H1 (cell line): ENCODE measurements around the gene DHX57. TPM values are rescaled to one million over a fixed set of nuclear protein-coding genes. Genes with fewer than 3 reads are reported as not detected.

Experiments used
- CTCF ChIA-PET: fragments of 300-600 bp; sonication (Branson Sonifier 250); formaldehyde crosslinking; loops from one replicate; lab custom pipeline; 2021; ENCODE audit not compliant: partially characterized antibody; lab: Charles Lee
- POLR2A ChIA-PET: fragments of 300-600 bp; sonication (Branson Sonifier 250); formaldehyde crosslinking; loops from one replicate; lab custom pipeline; 2021; ENCODE audit warnings: inconsistent platforms; ENCODE audit not compliant: partially characterized antibody; lab: Charles Lee
- DNase-seq, 2 experiments: peaks; one replicate each; pipeline versions ENCODE4 v3.0.0 to v3.0.0-alpha.2; 2010 to 2022; ENCODE audit warnings: low spot score in 2 of 2, low read depth in 1 of 2, mixed read lengths in 1 of 2
- FAIRE-seq: peaks from 2 replicates; lab custom pipeline; 2011; peaks lifted over from hg19 to GRCh38; lab: Jason Lieb, UNC
- H2AFZ ChIP-seq: 2 replicates; pipeline ENCODE4 v1.8.1; 2012; ENCODE audit warnings: low read length, inconsistent platforms
- H2AK5ac ChIP-seq: 2 replicates; pipeline ENCODE4 v1.6.1; 2013; ENCODE audit warnings: low read depth, low read length
- H2BK120ac ChIP-seq: replicated peaks from 2 replicates; pipeline ENCODE3; 2013; ENCODE audit warnings: low read depth, low read length, inconsistent platforms
- H2BK12ac ChIP-seq: 2 replicates; pipeline ENCODE4 v1.6.1; 2013; ENCODE audit warnings: low read depth, low read length
- H2BK15ac ChIP-seq: 2 replicates; pipeline ENCODE4 v1.6.1; 2013; ENCODE audit warnings: low read length
- H2BK20ac ChIP-seq: 2 replicates; pipeline ENCODE4 v1.6.1; 2013; ENCODE audit warnings: low read length
- H2BK5ac ChIP-seq: 2 replicates; pipeline ENCODE4 v1.6.1; 2013; ENCODE audit warnings: low read depth, low read length
- H3K14ac ChIP-seq: 2 replicates; pipeline ENCODE4 v1.6.1; 2013; ENCODE audit warnings: inconsistent platforms; ENCODE audit not compliant: insufficient read length
- H3K18ac ChIP-seq: 2 replicates; pipeline ENCODE4 v1.6.1; 2013; ENCODE audit warnings: low read length; ENCODE audit errors: extremely low read depth
- H3K23ac ChIP-seq: 2 replicates; pipeline ENCODE4 v1.6.1; 2013; ENCODE audit warnings: inconsistent platforms; ENCODE audit not compliant: insufficient read length
- H3K23me2 ChIP-seq: 2 replicates; pipeline ENCODE4 v1.6.1; 2013; ENCODE audit warnings: low read depth, low read length
- H3K27ac ChIP-seq: 2 replicates; pipeline ENCODE4 v1.6.1; 2011; ENCODE audit warnings: low read depth, low read length, inconsistent platforms
- H3K27me3 ChIP-seq, 4 experiments: replicated peaks in 1 of 4; 1 replicate in 1 of 4; 2 replicates in 3 of 4; pipeline versions ENCODE4 v1.6.1 to v1.8.1; 2011 to 2013; ENCODE audit warnings: low read length in 3 of 4, mild to moderate bottlenecking in 3 of 4, inconsistent platforms in 2 of 4, mixed read lengths in 2 of 4, moderate library complexity in 1 of 4; ENCODE audit not compliant: control insufficient read depth in 3 of 4, insufficient read depth in 3 of 4; ENCODE audit errors: extremely low read depth in 1 of 4
- H3K36me3 ChIP-seq, 4 experiments: 2 replicates each; pipeline versions ENCODE4 v1.6.1 to v1.8.1; 2011 to 2013; ENCODE audit warnings: mild to moderate bottlenecking in 4 of 4, low read length in 3 of 4, moderate library complexity in 2 of 4, control low read depth in 1 of 4, inconsistent platforms in 1 of 4; ENCODE audit not compliant: insufficient read depth in 4 of 4, control insufficient read depth in 2 of 4
- H3K4ac ChIP-seq: replicated peaks from 2 replicates; pipeline ENCODE3; 2013; ENCODE audit warnings: low read length, low read depth, mixed read lengths, inconsistent platforms; ENCODE audit not compliant: insufficient read length
- H3K4me1 ChIP-seq, 4 experiments: replicated peaks in 1 of 4; 1 replicate in 1 of 4; 2 replicates in 3 of 4; pipeline versions ENCODE4 v1.6.1 to v1.8.1; 2011 to 2013; ENCODE audit warnings: low read length in 3 of 4, inconsistent platforms in 2 of 4, mixed read lengths in 1 of 4; ENCODE audit not compliant: insufficient read depth in 4 of 4, control insufficient read depth in 3 of 4
- H3K4me2 ChIP-seq, 2 experiments: 2 replicates each; pipeline versions ENCODE4 v1.6.1 to v1.8.1; 2011 to 2013; ENCODE audit warnings: low read depth in 2 of 2, low read length in 2 of 2, control low read depth in 1 of 2, inconsistent platforms in 1 of 2, mild to moderate bottlenecking in 1 of 2; ENCODE audit not compliant: insufficient read depth in 1 of 2
- H3K4me3 ChIP-seq, 4 experiments: fragments of 200-600, 300-600 bp in 1 of 4; sonication (generic), shearing (Covaris generic), sonication (Bioruptor Twin) in 1 of 4; 2 replicates each; pipeline versions ENCODE4 v1.5.1 to v1.8.1; 2011 to 2016; ENCODE audit warnings: low read length in 4 of 4, low read depth in 3 of 4, control low read depth in 2 of 4, inconsistent platforms in 2 of 4, mild to moderate bottlenecking in 2 of 4, mixed read lengths in 1 of 4, moderate library complexity in 1 of 4; ENCODE audit not compliant: insufficient read depth in 2 of 4; ENCODE audit errors: extremely low read depth in 1 of 4
- H3K56ac ChIP-seq: replicated peaks from 2 replicates; pipeline ENCODE3; 2013; ENCODE audit warnings: low read depth, mild to moderate bottlenecking, mixed read lengths, low read length, inconsistent platforms; ENCODE audit not compliant: insufficient read length
- H3K79me1 ChIP-seq: 2 replicates; pipeline ENCODE4 v1.6.1; 2013; ENCODE audit warnings: low read depth, low read length, control low read depth
- H3K79me2 ChIP-seq, 2 experiments: 2 replicates each; pipeline versions ENCODE4 v1.6.1 to v1.8.1; 2012 to 2013; ENCODE audit warnings: low read length in 2 of 2, mild to moderate bottlenecking in 2 of 2, inconsistent platforms in 1 of 2; ENCODE audit not compliant: insufficient read depth in 2 of 2, control insufficient read depth in 1 of 2
- H3K9ac ChIP-seq, 4 experiments: replicated peaks in 1 of 4; 1 replicate in 1 of 4; 2 replicates in 3 of 4; pipeline versions ENCODE4 v1.6.1 to v1.8.1; 2011 to 2013; ENCODE audit warnings: low read depth in 3 of 4, low read length in 3 of 4, control low read depth in 2 of 4, mild to moderate bottlenecking in 2 of 4, moderate library complexity in 2 of 4, inconsistent platforms in 1 of 4; ENCODE audit errors: extremely low read depth in 1 of 4
- H3K9me3 ChIP-seq, 2 experiments: 2 replicates each; pipeline versions ENCODE4 v1.6.1 to v1.8.1; 2012 to 2013; ENCODE audit warnings: mild to moderate bottlenecking in 2 of 2, moderate library complexity in 2 of 2, control low read depth in 1 of 2, inconsistent platforms in 1 of 2, low read depth in 1 of 2, low read length in 1 of 2, mixed read lengths in 1 of 2; ENCODE audit not compliant: insufficient read depth in 2 of 2
- H4K20me1 ChIP-seq, 2 experiments: replicated peaks in 1 of 2; 2 replicates each; pipeline versions ENCODE3 to v1.8.1; 2011 to 2013; ENCODE audit warnings: inconsistent platforms in 2 of 2, low read length in 2 of 2, mild to moderate bottlenecking in 1 of 2; ENCODE audit not compliant: insufficient read depth in 2 of 2, control insufficient read depth in 1 of 2
- H4K5ac ChIP-seq: 2 replicates; pipeline ENCODE4 v1.6.1; 2013; ENCODE audit warnings: low read length, low read depth, mixed read lengths, inconsistent platforms; ENCODE audit not compliant: insufficient read length
- H4K8ac ChIP-seq: 2 replicates; pipeline ENCODE4 v1.8.0; 2013; ENCODE audit warnings: mild to moderate bottlenecking, moderate library complexity, low read length, inconsistent platforms; ENCODE audit not compliant: insufficient read depth; ENCODE audit errors: extremely low read depth
- H4K91ac ChIP-seq: replicated peaks from 2 replicates; pipeline ENCODE3; 2013; ENCODE audit warnings: low read length, mixed read lengths, inconsistent platforms; ENCODE audit not compliant: insufficient read length
- SRF ChIP-seq: IDR thresholded peaks from 2 replicates; pipeline ENCODE4 v1.6.1; 2011; ENCODE audit warnings: mild to moderate bottlenecking, low read depth, low read length, moderate library complexity
- WGBS, 2 experiments: shearing (Covaris generic) in 1 of 2; methylation state at CpG; one replicate each; pipeline versions ENCODE4 v1.1.6 to v1.1.7; 2013 to 2015; ENCODE audit warnings: low lambda C conversion rate in 2 of 2, mixed read lengths in 2 of 2, inconsistent platforms in 1 of 2, low coverage in 1 of 2, missing lambda C conversion rate in 1 of 2; ENCODE audit not compliant: insufficient replicate concordance in 2 of 2, insufficient coverage in 1 of 2, insufficient read length in 1 of 2; ENCODE audit errors: extremely low coverage in 1 of 2, missing lambda C conversion rate in 1 of 2; 5-methylcytosine and 5-hydroxymethylcytosine counted together
- polyA plus RNA-seq, 7 experiments: library from polyadenylated mRNA; depleted of rRNA in 3 of 7; stranded (reverse) in 5 of 7; unstranded in 2 of 7; fragments of >200 nt in 5 of 7; fragments of 200-250 nt in 2 of 7; gene quantifications; 1 replicate in 5 of 7; 2 replicates in 1 of 7; 4 replicates in 1 of 7; pipeline versions ENCODE4 v1.2.1 to v1.2.3, GENCODE V29; 2011 to 2013; ENCODE audit warnings: missing spikeins in 2 of 7, mixed read lengths in 2 of 7
- total RNA-seq: library from RNA; stranded (reverse); fragmentation: NEBNext Ultra II Directional; extraction: Animal tissue kit (Norgen Biotek cat#: 25700); gene quantifications from 2 replicates; pipeline ENCODE4 v1.2.1, GENCODE V29; 2021

The DHX57 gene
- total and polyA plus RNA-seq, 2 of the 8 experiments (the other 6 are each of a cell fraction or from before 2014, with no cell fraction given) = 10.7 to 32.9 TPM

DNA sequence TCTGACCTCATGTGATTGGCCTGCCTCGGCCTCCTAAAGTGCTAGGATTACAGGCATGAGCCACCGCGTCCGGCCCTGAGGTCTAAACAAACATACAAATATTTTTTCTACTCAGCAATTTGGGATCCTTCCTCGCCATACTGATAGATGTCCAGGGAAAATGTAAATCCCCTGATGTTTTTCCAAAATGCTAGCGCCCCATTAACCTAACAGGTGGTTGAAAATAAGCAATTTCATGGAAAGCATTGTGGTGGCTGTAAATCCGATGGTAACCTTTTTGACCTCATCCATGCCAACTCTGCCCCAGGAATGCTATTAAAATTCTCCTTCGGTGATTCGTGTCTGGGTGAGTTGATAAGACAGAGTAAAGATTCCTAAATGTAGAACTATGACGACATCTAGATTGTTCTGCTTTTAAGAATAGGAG, 78.5 kb downstream of the DHX57 start:
- Histone ChIP-seq H3K27me3 (no peaks in the 10 kb centered on the region), H4K8ac (no peak overlapping the region), H2BK20ac (no peak overlapping the region), H2BK120ac (no peak overlapping the region), H3K18ac (no peak overlapping the region), H3K9me3 (no peaks in the 10 kb centered on the region), H3K27ac (no peak overlapping the region), H3K4me3 (no peak overlapping the region), H2AFZ (no peak overlapping the region), H3K4me2 (no peak overlapping the region), H3K23me2 (no peaks in the 10 kb centered on the region), H3K9ac (no peak overlapping the region), H3K79me1 (no peaks in the 10 kb centered on the region), H3K79me2 (no peaks in the 10 kb centered on the region), H4K5ac (no peak overlapping the region), H2BK12ac (no peak overlapping the region), H2AK5ac (no peak overlapping the region), H3K23ac (no peak overlapping the region), H3K36me3 (peaks cover 0 to 12% (median 0%) of the 10 kb centered on the region in 4 experiments; a peak in 1 of 8 replicates), H4K20me1 (no peaks in the 10 kb centered on the region), H3K4ac (no peak overlapping the region), H2BK5ac (no peak overlapping the region), H3K4me1 (no peaks in the 10 kb centered on the region), H3K56ac (no peak overlapping the region), H2BK15ac (no peak overlapping the region), H4K91ac (no peak overlapping the region), H3K14ac (no peak overlapping the region)
- 93% methylated on average over 10 of the region's 10 CpGs; no CpG with 5 or more reads in 1 of the 2 experiments for WGBS, 2 experiments
- CTCF ChIA-PET = no interaction called here
- POLR2A ChIA-PET = no interaction called here
- no peak for FAIRE-seq
- no peak for DNase-seq
- no peak for TF ChIP-seq SRF
